ENCODE results near the gene PLEKHF1.

GRCh38 chr19:29622166-29623070, 42.8 kb upstream of the PLEKHF1 start:
- TF ChIP-seq CTCF (CRISPR knock-in tag; IDR thresholded peaks at IDR 0.05) (no peak), EED (CRISPR knock-in tag; IDR thresholded peaks at IDR 0.05) (no peak), PCBP2 (optimal IDR thresholded peaks at IDR 0.05; ENCODE audit: low read depth, low read length, poor library complexity, severe bottlenecking) (no peak), PRDM15 (CRISPR knock-in tag; IDR thresholded peaks at IDR 0.05) (no peak), TFAP4 (IDR thresholded peaks at IDR 0.05; ENCODE audit: borderline replicate concordance, low read depth) (no peak), NFE2L2 (IDR thresholded peaks at IDR 0.05; ENCODE audit: low read length) (no peak), ZNF549 (CRISPR knock-in tag; IDR thresholded peaks at IDR 0.05) (no peak)
